ENCODE data around the gene AOAH.
A peak's percentile ranks its signal among the peaks of the same experiment; 100 is the strongest.

AOAH gene

DNA sequence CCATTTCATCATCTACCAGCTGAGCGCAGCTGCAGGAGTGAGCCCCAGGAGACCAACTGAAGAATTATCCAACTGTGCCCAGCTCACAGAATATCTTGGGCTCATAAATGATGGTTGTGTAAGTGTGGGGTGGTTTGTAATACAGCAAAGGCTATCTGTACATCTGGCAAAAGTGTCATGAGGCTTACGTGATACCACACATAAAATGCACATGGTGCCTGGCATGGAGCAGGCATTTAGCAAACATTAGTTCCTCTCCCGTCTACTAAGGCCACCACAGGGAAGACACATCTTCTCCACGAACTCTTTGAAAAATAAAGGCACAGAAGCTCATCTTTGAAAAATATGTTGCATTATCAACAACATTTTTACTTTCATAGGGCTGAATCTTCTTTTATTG lies 32.3 kb downstream of the AOAH start:
- no peak for DNase-seq (ENCODE audit: low spot score)

DNA sequence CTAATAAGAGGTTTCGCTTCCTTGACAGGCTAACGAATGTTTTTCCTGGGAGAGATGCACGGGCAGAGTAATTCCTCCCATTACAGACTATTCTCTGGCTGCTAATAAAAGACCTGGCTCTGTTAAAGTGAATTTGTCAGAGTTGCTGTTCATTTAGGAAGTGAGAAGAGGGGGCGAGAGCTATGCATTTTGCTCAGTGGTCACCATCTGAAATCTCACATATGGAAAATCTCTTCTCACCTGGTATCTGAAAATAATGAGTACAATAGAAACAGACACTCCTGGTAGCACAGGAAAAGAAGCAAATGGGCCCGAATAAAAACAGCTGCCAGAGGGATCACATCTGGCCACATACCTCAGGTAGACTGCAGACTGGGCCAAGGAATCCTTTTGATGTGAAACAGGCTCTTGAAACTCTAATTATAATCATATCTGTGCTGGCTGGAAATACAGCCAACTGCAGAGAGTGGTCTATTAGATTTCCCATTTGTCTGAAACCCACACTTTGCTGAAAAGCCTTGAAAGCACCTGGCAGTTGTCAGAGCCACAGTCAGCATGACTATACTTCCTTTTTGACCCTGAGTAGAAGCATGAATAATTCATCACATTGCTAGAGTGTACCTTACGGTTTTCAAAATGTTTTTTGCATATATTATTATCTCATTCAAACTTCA lies 33.6 kb downstream of the AOAH start:
- DNase-seq (ENCODE audit: low spot score): no peak

DNA sequence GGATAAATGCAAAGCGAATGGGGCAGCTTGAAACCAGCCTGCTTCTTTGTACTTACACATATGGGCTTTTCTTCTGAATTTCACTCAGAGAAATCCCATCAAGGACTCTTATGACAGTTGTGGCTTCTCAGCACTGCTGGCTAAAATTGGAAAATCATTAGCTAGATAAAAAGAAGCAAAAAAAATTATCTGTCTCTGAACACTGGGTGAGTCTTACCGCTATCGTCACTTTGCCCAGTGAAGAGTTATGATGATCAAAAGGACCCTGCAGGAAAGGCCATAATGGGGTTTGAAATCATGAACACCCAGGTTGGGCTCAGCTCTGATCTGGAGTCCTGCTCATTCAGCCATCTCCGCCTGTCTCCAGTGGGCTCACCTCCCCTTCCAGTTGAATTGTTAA lies 34.3 kb downstream of the AOAH start:
- no peak for DNase-seq (ENCODE audit: low spot score)

DNA sequence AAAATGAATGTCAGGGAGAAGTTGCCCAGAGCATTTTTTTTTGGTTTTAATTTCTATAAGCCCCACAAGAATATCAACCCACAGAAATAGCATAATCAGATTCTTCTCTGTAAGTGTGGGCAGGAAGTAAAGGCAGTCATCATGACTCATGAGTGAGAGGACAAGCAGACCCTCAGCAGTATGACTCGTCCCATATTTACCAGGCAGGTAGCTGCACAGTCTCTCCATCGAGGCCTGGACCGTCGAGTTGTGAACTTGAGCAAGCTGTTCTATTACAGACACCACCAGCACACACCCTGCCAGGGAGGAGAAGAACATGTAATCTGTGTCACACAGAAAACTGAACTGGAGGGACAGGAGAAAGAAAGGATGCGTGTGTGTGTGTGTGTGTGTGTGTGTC lies 37.8 kb downstream of the AOAH start:
- no peak for DNase-seq (ENCODE audit: low spot score)

DNA sequence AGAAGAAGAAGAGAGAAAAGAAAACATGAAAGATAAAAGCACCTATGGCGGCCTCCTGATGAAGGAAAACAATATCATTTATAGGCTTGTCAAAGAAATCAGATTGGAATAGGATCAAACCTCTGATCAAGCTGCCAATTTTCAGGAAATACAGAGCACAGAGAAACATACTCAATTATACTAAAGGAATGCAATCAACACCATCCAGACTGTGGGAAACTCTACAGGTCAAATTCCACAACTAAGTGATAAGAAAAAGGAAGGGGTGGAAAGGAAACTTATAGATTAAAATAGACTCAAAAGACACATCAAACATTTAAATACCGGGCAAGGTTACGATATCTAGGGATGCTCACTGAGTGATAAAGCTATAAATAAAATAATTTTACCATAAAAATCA lies 39.3 kb downstream of the AOAH start:
- no peak for DNase-seq (ENCODE audit: low spot score)

DNA sequence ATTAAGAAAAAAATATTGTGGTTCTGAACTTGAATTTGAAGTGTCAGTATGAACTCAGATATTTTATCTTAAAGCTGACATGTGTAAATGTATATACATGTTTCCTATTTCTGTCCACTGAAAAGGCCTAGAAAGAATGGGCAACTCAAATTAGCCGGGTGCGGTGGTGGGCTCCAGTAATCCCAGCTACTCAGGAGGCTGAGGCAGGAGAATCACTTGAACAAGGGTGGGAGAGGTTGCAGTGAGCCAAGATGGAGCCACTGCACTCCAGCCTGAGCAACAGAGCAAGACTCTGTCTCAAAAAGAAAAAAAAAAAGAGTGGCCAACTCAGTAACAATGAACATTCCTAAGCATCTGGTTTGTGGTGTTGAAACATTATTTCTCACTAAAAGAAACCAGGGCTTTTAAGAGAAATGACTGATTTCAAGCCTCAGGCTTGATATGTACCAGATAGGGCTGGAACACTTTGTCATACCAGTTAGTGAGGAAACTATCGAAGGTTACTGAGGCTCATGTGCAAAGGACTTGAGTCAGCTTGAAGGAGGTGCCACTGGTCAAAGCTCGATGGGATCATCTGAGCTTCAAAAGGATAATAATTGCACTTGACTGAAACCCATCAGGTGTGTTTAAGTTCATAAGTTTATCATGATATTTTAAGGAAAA lies 40.5 kb downstream of the AOAH start:
- DNase-seq (ENCODE audit: low spot score): no peak

DNA sequence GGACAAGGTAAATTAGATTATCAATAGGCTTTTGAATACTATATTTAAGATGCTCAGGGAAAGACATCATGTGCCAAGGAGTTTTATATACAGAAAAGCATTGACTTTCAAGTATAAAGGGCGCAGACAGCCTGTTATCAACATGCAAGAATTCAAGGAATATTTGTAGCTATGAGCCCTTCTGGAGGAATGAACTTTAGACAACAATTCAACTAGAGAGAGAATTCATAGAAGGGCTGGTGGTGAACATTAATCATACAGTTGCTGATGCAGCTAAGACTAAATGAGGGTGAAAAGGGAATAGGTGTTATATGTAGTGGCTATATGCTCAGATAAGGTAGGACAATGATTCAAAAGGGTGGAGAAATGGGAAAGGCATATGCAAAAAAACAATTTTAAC lies 41.2 kb downstream of the AOAH start:
- DNase-seq (ENCODE audit: low spot score): no peak

DNA sequence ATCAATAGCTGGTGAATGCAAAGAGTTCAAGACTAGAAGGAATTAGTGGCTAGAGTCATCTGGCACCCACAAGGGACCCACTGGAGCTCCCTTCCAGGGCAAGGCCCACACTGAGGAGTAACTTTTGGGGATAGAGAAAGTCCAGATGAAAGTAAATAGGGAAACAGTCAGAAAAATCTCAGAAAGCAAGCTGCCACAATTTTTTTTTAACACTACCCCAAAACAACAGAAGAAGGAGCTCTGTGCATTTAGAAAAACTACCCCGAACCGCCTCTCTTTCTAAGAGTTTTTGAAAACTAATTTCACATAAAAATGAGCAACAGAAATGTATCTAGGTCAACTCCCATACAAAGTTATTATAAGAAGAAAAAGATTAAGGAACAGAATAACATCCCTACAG lies 42.2 kb downstream of the AOAH start:
- no peak for DNase-seq (ENCODE audit: low spot score)

DNA sequence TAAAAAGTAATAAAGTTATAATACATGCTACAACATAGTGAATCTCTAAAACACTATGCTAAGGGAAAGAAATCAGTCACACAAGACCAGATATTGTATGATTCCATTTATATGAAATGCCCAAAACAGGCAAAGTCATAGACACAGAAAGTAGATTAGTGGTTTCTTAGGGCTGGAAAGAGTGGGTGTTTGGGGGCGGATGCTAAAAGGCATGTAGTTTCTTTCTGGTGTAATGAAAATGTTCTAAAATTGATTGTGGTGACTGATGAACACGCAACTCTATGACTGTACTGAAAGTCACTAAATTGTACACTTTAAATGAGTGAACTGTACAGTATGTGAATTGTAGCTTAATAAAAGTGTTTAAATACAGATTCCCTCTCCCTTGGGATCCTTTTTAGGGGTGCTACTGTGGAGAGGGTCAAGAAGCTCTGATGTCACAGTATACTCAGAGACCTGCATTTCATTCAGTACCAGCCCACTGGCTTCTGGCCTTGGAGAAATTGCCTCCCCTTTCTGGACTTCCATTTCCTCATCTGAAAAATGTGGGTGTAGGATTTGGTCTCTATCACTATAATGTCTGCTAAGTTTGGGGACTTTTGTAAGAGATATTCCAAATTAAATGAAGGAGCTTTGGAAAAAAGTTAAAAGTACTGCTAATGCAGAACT lies 46.4 kb downstream of the AOAH start:
- no peak for DNase-seq (ENCODE audit: low spot score)

DNA sequence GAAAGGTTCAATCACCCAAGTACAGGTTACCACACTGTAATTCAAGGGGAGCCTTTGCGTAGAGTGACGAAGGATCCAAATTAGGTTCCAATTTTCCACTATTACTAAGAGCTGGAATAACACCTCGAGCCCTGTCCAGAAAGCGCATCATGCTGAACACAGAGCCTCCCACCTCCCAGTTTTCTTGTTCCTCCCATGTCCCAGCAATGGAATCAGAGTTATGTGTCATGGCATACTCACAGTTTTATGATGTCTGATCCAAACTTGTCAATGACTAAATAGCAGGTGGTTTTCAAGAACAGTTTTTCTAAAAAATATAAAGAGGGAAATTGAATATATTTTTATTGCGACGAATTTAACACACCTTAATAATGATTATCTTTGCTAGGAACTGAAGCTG lies 50.6 kb downstream of the AOAH start:
- DNase-seq (ENCODE audit: low spot score): no peak

DNA sequence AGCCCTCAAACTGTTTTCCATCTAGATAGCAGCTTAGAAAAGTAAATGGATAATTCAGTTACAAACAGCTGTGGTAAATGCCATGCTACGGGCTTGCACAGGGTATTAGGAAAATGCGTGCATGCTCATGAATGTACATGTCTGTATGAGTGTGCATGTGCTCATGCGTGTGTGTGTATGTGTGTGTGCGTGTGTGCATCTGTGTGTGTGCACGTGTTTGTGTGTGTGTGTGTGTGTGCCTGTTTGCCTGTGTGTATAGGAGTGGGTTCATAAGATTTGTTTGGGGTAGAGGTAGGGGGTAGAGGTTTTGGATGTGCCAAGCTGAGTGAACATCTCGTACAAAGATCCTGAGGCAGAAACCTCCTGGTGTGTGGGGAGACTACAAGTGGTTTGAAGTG lies 52.9 kb downstream of the AOAH start:
- DNase-seq (ENCODE audit: low spot score): no peak

DNA sequence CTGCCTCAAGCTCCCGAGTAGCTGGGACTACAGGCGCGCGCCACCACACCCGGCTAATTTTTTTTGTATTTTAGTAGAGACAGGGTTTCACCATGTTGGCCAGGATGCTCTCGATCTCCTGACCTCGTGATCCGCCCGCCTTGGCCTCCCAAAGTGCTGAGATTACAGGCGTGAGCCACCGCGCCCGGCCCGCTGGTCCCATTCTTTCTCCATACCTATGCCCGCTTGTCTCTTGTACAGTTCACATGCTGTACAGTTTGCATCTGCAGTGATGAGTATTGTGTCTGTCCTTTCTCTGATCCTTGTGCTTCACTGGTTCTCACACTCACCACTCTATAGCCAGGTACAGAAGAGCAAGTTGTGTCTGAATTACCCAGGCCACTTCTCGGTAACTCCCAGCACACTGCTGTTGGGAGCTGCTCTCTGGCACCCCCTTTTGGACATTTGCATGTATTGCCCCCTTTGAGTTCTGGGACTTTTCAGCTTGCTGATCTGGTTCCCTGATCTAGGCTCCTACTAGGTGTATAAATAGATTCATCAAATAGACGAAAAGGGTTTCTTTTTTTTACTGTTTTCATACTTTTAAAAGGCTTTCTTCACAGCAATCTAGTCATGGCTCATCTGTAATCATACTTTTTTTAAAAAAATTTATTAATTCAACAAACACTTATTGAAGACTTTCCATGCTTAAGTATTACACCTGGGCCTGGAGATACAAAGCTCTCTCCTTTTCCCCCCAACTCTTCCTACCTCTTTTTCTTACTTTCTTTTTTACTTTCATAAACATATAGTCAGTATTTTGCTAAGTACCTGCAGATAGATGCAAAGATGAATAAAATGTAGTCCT lies 53.5 kb downstream of the AOAH start:
- DNase-seq (ENCODE audit: low spot score): peak; percentile 80

DNA sequence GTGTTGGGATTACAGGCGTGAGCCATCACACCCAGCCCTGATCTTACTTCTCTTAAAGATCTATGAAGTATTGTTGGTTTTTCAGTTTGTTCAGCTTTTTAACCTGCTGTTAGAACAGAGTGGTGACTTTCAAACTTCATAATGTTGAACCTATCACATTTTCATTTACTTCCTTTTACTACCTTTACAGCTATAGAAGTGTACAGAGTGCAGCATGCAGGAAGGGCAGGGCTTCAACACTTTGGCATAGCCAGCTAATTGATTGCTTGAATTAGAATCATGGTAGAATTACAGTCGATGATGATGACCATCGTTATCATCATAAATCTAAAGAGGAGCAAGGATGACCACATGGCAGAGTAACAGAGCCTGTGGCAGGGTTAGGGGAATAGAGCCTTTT lies 55.5 kb downstream of the AOAH start:
- DNase-seq (ENCODE audit: low spot score): no peak

DNA sequence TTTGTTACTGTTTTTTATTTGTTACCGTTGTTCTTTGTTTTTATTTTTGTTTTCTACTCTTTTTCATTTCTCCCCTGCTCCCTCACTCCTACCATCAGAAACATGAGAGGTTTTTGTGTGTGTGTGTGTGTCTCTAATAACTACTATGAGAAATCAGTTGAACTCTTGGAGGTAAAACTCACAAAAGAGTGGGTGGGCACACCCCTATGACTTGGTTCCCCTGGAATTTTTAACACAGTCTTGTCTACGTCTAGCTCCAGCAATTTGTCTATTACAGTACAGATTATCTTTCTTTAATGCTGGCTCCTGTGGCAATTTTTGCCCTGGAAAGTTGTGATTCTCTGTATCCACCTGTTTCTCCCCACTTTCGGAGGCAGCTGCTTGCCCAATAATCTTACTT lies 56.2 kb downstream of the AOAH start:
- DNase-seq (ENCODE audit: low spot score): no peak

DNA sequence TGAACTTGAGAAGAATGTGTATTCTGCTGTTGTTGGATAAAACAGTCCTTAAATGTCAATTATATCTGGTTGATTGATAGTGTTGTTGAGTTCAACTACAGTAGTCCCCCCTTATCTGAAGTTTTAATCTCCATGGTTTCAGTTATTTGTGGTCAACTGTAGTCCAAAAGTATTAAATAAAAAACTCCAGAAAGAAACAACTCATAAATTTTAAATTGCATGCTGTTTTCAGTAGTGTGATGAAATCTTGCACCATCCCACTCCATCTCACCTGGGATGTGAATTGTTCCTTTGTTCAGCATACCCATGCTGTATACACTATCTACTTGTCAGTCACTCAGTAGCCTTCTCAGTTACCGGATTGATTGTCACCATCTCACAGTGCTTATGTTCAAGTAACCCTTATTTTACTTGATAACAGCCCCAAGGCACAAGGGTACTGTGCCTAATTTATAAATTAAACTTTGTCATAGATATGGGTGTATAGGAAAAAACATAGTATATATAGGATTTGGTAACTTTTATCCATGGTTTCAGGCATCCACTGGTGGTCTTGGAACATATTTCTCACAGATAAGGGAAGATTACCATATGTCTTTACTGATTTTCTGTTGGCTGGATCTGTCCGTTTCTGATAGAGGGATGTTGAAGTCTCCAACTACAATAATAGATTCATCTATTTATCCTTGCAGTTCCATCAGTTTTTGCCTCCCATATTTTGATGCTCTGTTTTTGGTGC lies 57.1 kb downstream of the AOAH start:
- no peak for DNase-seq (ENCODE audit: low spot score)

DNA sequence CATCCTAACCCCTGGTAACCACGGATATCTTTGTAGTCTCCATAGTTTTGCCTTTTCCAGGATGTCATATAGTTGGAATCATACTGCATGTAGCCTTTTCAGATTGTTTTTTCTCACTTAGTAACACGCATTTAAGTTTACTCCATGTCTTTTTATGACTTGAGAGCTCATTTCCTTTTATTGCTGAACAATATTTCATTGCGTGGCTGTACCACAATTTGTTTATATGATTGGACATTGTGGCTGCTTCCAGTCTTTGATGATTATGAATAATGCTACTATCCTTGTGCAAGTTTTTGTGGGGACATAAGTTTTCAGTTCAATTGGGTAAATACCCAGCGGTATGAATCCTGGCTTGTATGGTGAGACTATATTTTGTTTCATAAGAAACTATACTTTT lies 60.8 kb downstream of the AOAH start:
- DNase-seq (ENCODE audit: low spot score): no peak

DNA sequence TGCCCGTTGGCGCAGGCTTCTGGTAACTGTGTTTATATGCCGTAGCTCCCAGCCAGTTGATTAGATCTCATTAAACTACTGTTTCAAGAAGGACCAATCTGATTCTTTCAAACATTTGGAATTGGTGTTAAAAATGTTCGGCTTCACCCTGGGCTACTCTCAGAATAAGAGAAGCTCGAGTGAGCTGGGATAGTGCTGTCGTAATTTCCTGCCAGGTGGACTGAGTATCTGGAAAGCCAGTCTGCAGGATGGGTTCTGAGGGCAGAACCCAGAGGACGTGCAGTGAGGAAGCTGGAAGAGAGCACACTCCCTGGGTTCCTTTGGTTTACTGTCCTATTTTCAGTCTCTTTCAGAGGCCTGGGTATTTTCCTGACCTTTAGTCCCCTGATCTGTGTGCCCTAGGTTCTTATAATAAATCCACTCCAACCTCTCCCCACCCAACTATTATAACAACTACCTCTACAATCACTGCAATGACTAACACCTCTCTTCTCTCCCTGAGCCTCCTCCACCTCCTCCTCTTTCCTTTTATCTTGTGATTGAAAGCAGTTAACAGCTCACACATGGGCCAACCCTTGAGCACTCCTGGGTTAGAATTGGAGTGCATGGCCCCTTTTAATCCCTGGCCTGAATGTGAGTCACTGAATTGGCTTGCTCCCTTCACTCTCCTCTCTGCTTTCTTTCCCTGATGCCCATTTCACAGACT lies 63.0 kb downstream of the AOAH start:
- DNase-seq (ENCODE audit: low spot score): no peak

DNA sequence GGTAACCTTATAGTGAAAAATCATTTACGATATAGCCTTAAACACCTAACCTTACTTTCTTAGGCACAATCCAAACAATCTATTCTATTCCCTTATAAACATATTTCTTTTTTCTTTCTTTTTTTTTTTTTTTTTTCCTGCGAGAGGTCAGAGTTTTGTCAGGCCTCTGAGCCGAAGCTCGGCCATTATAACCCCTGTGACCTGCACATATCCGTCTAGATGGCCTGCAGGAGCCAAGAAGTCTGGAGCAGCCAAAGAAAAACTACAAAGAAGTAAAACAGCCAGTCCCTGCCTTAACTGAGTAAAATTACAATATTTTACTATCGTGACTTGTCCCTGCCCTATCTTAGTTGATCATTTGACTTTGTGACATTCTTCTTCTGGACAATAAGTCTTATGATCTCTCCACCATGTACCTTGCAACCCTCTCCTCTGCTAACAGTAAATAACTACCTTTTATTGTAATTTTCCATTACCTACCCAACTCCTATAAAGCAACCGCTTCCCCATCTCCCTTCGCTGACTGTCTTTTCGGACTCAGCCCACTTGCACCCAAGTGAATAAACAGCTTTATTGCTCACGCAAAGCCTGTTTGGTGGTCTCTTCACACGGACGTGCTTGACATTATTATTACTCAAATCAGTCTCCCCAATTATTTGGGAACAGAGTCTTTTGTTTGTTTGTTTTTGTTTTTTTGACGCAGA lies 64.5 kb downstream of the AOAH start:
- DNase-seq (ENCODE audit: low spot score): no peak

DNA sequence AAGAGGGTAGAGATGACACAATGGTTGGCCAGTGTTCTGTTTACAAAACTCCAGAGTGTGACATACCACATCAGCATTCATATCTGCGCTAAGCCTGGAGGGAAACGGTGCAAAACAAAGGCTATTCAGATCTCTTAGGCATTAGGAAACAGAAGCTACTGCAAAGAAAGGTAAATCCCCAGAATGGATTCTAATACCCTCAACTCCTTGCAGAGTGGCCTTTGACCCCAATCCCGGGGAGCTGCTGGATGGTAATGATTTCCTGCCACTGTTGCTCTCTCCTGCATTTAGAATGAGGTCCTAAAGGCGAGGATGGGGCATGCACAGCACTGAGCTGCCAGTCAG lies 65.2 kb downstream of the AOAH start:
- DNase-seq (ENCODE audit: low spot score): peak; percentile 10

DNA sequence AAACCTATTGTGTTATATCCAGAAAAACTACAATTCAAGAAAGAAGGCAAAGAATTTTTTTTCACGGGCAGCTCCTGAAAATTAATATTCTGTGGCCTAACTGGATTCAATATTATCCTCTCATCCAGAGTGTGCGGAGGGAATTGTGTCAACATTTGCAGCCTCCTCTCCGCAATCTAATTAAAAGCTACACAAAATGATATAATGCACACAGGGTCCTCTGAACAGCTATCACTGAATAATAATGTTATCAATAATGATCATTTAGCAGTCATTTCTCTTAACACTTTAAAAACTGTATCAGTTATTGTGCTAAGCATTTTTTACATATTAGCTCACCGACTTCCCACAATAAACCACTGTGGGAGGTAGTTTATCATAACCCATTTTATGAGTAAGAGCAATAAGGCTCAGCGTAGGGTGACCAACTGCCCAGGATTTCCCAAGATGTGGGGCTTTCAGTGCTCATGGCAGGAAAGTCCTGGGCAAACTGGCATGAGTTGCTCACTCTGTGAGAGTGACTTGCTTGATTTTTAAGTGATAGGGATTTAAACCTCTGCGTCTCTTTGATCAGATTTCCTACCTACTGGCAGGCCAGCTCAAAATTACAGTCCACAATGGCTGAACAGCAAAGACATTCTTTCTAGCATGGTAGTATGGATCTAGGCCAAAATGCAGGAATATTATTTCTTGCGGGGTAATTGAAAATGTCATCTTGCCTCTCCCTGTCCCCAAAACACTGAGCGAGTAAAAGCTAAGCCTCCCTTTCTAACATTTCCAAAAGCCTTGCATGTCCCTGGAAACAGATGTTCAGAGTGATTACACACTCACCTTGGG lies 65.7 kb downstream of the AOAH start:
- DNase-seq (ENCODE audit: low spot score): peak; percentile 14
